PFSK-1 (cell line): Measurements from ENCODE around the gene C19orf44. TPM values are rescaled to one million over a fixed set of nuclear protein-coding genes. Genes with fewer than 3 reads are reported as not detected.

Experiments
- FOXP2 ChIP-seq: optimal IDR thresholded peaks from 2 replicates; pipeline ENCODE3; 2011; ENCODE audit warnings: borderline replicate concordance, control low read depth, inconsistent platforms; ENCODE audit not compliant: insufficient read depth; ENCODE audit errors: extremely low read length, extremely low read depth
- POLR2AphosphoS5 ChIP-seq: IDR thresholded peaks from 2 replicates; pipeline ENCODE4 v1.6.1; 2012; ENCODE audit warnings: low read depth, mild to moderate bottlenecking, control low read depth, low read length, moderate library complexity
- REST ChIP-seq, 2 experiments: IDR thresholded peaks; 2 replicates each; pipeline versions ENCODE4 v1.6.1 to v1.8.0; 2011 to 2012; ENCODE audit warnings: low read depth in 2 of 2, low read length in 2 of 2, control low read depth in 1 of 2, inconsistent platforms in 1 of 2, mild to moderate bottlenecking in 1 of 2, moderate library complexity in 1 of 2; ENCODE audit not compliant: insufficient read depth in 1 of 2
- SIN3A ChIP-seq: IDR thresholded peaks from 2 replicates; pipeline ENCODE4 v1.6.1; 2012; ENCODE audit warnings: mild to moderate bottlenecking, low read length, moderate library complexity, borderline replicate concordance; ENCODE audit not compliant: insufficient read depth
- TAF1 ChIP-seq: IDR thresholded peaks from 2 replicates; pipeline ENCODE4 v1.6.1; 2012; ENCODE audit warnings: low read length, control low read depth, borderline replicate concordance; ENCODE audit not compliant: insufficient read depth
- polyA plus RNA-seq: library from polyadenylated mRNA; unstranded; fragments of >200 nt; gene quantifications from one replicate; pipeline ENCODE4 v1.2.1, GENCODE V29; 2012; ENCODE audit warnings: low read depth, missing spikeins; ENCODE audit not compliant: insufficient read length

C19orf44 gene
- 8.8 TPM for polyA plus RNA-seq

- peak; percentile 16; the same call in 1 of the 2 replicates for TF ChIP-seq TAF1
- peak; percentile 73; the same call in 1 of the 2 replicates for TF ChIP-seq SIN3A
- TF ChIP-seq FOXP2, result peak; percentile 31
- TF ChIP-seq POLR2AphosphoS5, result peak; percentile 60; the same call in 1 of the 2 replicates
- TF ChIP-seq REST (IDR thresholded peaks at IDR 0.05; ENCODE audit: insufficient read depth in 1 of 2, low read depth in 2 of 2, low read length in 2 of 2), result no peak
Observed at GRCh38 chr19:16495982-16496612, at the start of gene C19orf44, which contains the start of gene CALR3. Gene C19orf44, plus strand, starts transcription at chr19:16496394. Its CDS starts 4,399 bp downstream, at chr19:16500793. Gene CALR3, minus strand, starts transcription at chr19:16496167. Its CDS starts 38 bp downstream, at chr19:16496129.

GRCh38 chr19:16446724-16447368, 49.3 kb upstream of the C19orf44 start:
- no peak for TF ChIP-seq FOXP2
- no peak for TF ChIP-seq POLR2AphosphoS5
- no peak for TF ChIP-seq REST (IDR thresholded peaks at IDR 0.05; ENCODE audit: insufficient read depth in 1 of 2, low read depth in 2 of 2, low read length in 2 of 2)
- no peak for TF ChIP-seq SIN3A
- TF ChIP-seq TAF1, result no peak

GRCh38 chr19:16449330-16449961, 46.7 kb upstream of the C19orf44 start:
- no peak for TF ChIP-seq SIN3A
- no peak for TF ChIP-seq REST (IDR thresholded peaks at IDR 0.05; ENCODE audit: insufficient read depth in 1 of 2, low read depth in 2 of 2, low read length in 2 of 2)
- TF ChIP-seq FOXP2, result no peak
- no peak for TF ChIP-seq TAF1
- no peak for TF ChIP-seq POLR2AphosphoS5

- no peak for TF ChIP-seq FOXP2
- no peak for TF ChIP-seq TAF1
- no peak for TF ChIP-seq REST (IDR thresholded peaks at IDR 0.05; ENCODE audit: insufficient read depth in 1 of 2, low read depth in 2 of 2, low read length in 2 of 2)
- no peak for TF ChIP-seq SIN3A
- no peak for TF ChIP-seq POLR2AphosphoS5
Observed at GRCh38 chr19:16452325-16452724, 43.9 kb upstream of the C19orf44 start.
